HepG2 (cell line): ENCODE measurements around the gene TCAF1. TPM values are rescaled to one million over a fixed set of nuclear protein-coding genes. Genes with fewer than 3 reads are reported as not detected.
"Not testable (repeated sequence)": the region's sequence is repeated elsewhere in the genome, so short reads cannot be mapped to it uniquely, and the experiment has no call there.

ENCODE experiments used
- ATAC-seq: fragments of 200-7000 bp; cut with Tn5 transposase; 3 replicates; pipeline ENCODE4 v1.9.1; 2020; ENCODE audit warnings: mild to moderate bottlenecking, moderate library complexity
- BruUV-seq: library from RNA; stranded (reverse); fragments of 400-500 nt; replicated peaks from 2 replicates; lab custom pipeline; 2021; lab: Mats Ljungman, UMichigan
- CTCF ChIA-PET: fragments of 300-600 bp; formaldehyde crosslinking; extraction: SDS; loops from one replicate; lab custom pipeline; 2021; ENCODE audit warnings: low total read pairs, inconsistent platforms, low intra/inter-chr PET ratio; lab: Yijun Ruan, JAX
- POLR2A ChIA-PET: fragments of 350-600 bp; sonication (Branson Sonifier 250); formaldehyde crosslinking; loops from one replicate; lab custom pipeline; 2020; ENCODE audit warnings: antibody characterized with exemption, inconsistent platforms; lab: Yijun Ruan, JAX
- DNase-seq: peaks from one replicate; pipeline ENCODE4 v3.0.0-alpha.2; 2015; ENCODE audit warnings: low spot score
- FAIRE-seq: peaks from 3 replicates; lab custom pipeline; 2011; peaks lifted over from hg19 to GRCh38; lab: Jason Lieb, UNC
- H2AFZ ChIP-seq: one replicate; pipeline ENCODE4 v1.6.1; 2011; ENCODE audit warnings: low read length, inconsistent platforms
- H3K27ac ChIP-seq: fragments of 300-600 bp; 3 replicates; pipeline ENCODE4 v1.8.0; 2011; ENCODE audit warnings: mixed run types, mild to moderate bottlenecking, mixed read lengths, low read length, inconsistent platforms; ENCODE audit not compliant: insufficient read depth; ENCODE audit errors: extremely low read length
- H3K27me3 ChIP-seq, 2 experiments: fragments of 200-600 bp in 1 of 2; 2 replicates in 1 of 2; 3 replicates in 1 of 2; pipeline versions ENCODE4 v1.6.0 to v1.8.0; 2011; ENCODE audit warnings: low read length in 2 of 2, mild to moderate bottlenecking in 2 of 2, moderate library complexity in 2 of 2, inconsistent platforms in 1 of 2; ENCODE audit not compliant: insufficient read depth in 2 of 2, control insufficient read depth in 1 of 2
- H3K36me3 ChIP-seq, 2 experiments: fragments of 200-600 bp in 1 of 2; replicated peaks in 1 of 2; 2 replicates in 1 of 2; 3 replicates in 1 of 2; pipeline versions ENCODE4 v1.5.1 to v1.8.0; 2011; ENCODE audit warnings: low read length in 2 of 2, inconsistent platforms in 1 of 2; ENCODE audit not compliant: insufficient read depth in 2 of 2, control insufficient read depth in 1 of 2
- H3K4me1 ChIP-seq: 2 replicates; pipeline ENCODE4 v1.5.1; 2012; ENCODE audit warnings: low read length, inconsistent platforms; ENCODE audit not compliant: insufficient read depth
- H3K4me2 ChIP-seq: 2 replicates; pipeline ENCODE4 v1.6.0; 2011; ENCODE audit warnings: low read depth, low read length, inconsistent platforms
- H3K4me3 ChIP-seq, 3 experiments: fragments of 200-600 bp in 1 of 3; sonication (generic), shearing (Covaris generic) in 1 of 3; replicated peaks in 1 of 3; 2 replicates each; pipeline ENCODE4 v1.5.1; 2011 to 2016; ENCODE audit warnings: low read length in 3 of 3, inconsistent platforms in 2 of 3, low read depth in 2 of 3, mild to moderate bottlenecking in 2 of 3, control low read depth in 1 of 3, mixed read lengths in 1 of 3; ENCODE audit not compliant: insufficient read depth in 1 of 3
- H3K79me2 ChIP-seq: one replicate; pipeline ENCODE4 v1.6.1; 2011; ENCODE audit warnings: low read length, inconsistent platforms; ENCODE audit not compliant: insufficient read depth
- H3K9ac ChIP-seq: 2 replicates; pipeline ENCODE4 v1.6.0; 2011; ENCODE audit warnings: mild to moderate bottlenecking, low read depth, low read length, inconsistent platforms; ENCODE audit not compliant: insufficient read depth
- H3K9me3 ChIP-seq: 2 replicates; pipeline ENCODE4 v1.5.1; 2012; ENCODE audit warnings: mild to moderate bottlenecking, low read length
- H4K20me1 ChIP-seq: 2 replicates; pipeline ENCODE4 v1.6.0; 2011; ENCODE audit warnings: inconsistent platforms, mild to moderate bottlenecking, low read length, moderate library complexity; ENCODE audit not compliant: insufficient read depth
- ERF ChIP-seq: IDR thresholded peaks from 2 replicates; pipeline ENCODE4 v1.6.1; 2018; ENCODE audit warnings: missing biosample characterization, missing genetic modification reagents
- GMEB2 ChIP-seq: IDR thresholded peaks from 2 replicates; pipeline ENCODE4 v1.6.1; 2016; ENCODE audit warnings: missing biosample characterization, missing genetic modification reagents, low read depth
- MAFG ChIP-seq: sonication (generic); formaldehyde crosslinking; IDR thresholded peaks from 2 replicates; pipeline ENCODE4 v1.5.1; 2020; ENCODE audit warnings: mild to moderate bottlenecking, missing genetic modification reagents
- ZNF232 ChIP-seq: sonication (generic); formaldehyde crosslinking; IDR thresholded peaks from 2 replicates; pipeline ENCODE4 v1.4.0; 2020; ENCODE audit warnings: missing genetic modification reagents, borderline replicate concordance
- ZNF30 ChIP-seq: sonication (generic); formaldehyde crosslinking; IDR thresholded peaks from 2 replicates; pipeline ENCODE4 v1.5.0; 2020; ENCODE audit warnings: mild to moderate bottlenecking, missing genetic modification reagents
- ZNF350 ChIP-seq: sonication (generic); formaldehyde crosslinking; IDR thresholded peaks from 2 replicates; pipeline ENCODE4 v1.4.0; 2020; ENCODE audit warnings: mild to moderate bottlenecking, low read depth, missing genetic modification reagents, borderline replicate concordance
- WGBS: methylation state at CpG from one replicate; pipeline ENCODE4 v1.1.6; 2017; ENCODE audit warnings: low lambda C conversion rate; 5-methylcytosine and 5-hydroxymethylcytosine counted together
- in situ Hi-C: cut with HindIII; loops from 2 replicates; pipeline ENCODE4 v1.10.0; 2017; ENCODE audit warnings: low pct_unique_long_range_greater_than_20kb; ENCODE audit not compliant: extremely low pct_ligation_motif_present
- intact Hi-C: fragments of 100-400 bp; cut with micrococcal nuclease; formaldehyde crosslinking; loops from one replicate; pipeline ENCODE4 v1.10.0; 2022; ENCODE audit not compliant: unreplicated experiment
- polyA plus RNA-seq, 8 experiments: library from polyadenylated mRNA; depleted of rRNA in 3 of 8; stranded (reverse) in 7 of 8; unstranded in 1 of 8; fragments of >200 nt; fragmentation: Illumina TruSeq in 4 of 8; extraction: Trizol in 4 of 8; gene quantifications; 2 replicates each; pipeline versions ENCODE4 v1.2.1 to v1.2.3, GENCODE V29; 2011 to 2016; ENCODE audit warnings: low read depth in 4 of 8, missing spikeins in 1 of 8, mixed read lengths in 1 of 8; ENCODE audit not compliant: insufficient read depth in 1 of 8
- total RNA-seq, 5 experiments: library from RNA; depleted of rRNA; stranded (reverse); fragments of >200 nt; fragmentation: Illumina TruSeq; extraction: Trizol; gene quantifications; 2 replicates each; pipeline ENCODE4 v1.2.3, GENCODE V29; 2016; ENCODE audit warnings: low read depth in 1 of 5
- TF ChIP-seq, protein P1 (sequence below): sonication (generic); formaldehyde crosslinking; IDR thresholded peaks from 2 replicates; pipeline ENCODE4 v1.4.0; 2020; ENCODE audit warnings: missing genetic modification reagents

TCAF1 gene
- total and polyA plus RNA-seq, 2 of the 13 experiments (the other 11 are each of a cell fraction or from before 2014, with no cell fraction given): 36.2 to 101 TPM

GRCh38 chr7:143876218-143876617 lies 25.8 kb downstream of the TCAF1 start (continued):
- TF ChIP-seq ZNF30 (no peak), GMEB2 (CRISPR knock-in tag) (no peak), ZNF232 (CRISPR knock-in tag) (no peak), ZNF350 (no peak), MAFG (no peak), ERF (CRISPR knock-in tag) (no peak)
- TF ChIP-seq, protein P1, sequence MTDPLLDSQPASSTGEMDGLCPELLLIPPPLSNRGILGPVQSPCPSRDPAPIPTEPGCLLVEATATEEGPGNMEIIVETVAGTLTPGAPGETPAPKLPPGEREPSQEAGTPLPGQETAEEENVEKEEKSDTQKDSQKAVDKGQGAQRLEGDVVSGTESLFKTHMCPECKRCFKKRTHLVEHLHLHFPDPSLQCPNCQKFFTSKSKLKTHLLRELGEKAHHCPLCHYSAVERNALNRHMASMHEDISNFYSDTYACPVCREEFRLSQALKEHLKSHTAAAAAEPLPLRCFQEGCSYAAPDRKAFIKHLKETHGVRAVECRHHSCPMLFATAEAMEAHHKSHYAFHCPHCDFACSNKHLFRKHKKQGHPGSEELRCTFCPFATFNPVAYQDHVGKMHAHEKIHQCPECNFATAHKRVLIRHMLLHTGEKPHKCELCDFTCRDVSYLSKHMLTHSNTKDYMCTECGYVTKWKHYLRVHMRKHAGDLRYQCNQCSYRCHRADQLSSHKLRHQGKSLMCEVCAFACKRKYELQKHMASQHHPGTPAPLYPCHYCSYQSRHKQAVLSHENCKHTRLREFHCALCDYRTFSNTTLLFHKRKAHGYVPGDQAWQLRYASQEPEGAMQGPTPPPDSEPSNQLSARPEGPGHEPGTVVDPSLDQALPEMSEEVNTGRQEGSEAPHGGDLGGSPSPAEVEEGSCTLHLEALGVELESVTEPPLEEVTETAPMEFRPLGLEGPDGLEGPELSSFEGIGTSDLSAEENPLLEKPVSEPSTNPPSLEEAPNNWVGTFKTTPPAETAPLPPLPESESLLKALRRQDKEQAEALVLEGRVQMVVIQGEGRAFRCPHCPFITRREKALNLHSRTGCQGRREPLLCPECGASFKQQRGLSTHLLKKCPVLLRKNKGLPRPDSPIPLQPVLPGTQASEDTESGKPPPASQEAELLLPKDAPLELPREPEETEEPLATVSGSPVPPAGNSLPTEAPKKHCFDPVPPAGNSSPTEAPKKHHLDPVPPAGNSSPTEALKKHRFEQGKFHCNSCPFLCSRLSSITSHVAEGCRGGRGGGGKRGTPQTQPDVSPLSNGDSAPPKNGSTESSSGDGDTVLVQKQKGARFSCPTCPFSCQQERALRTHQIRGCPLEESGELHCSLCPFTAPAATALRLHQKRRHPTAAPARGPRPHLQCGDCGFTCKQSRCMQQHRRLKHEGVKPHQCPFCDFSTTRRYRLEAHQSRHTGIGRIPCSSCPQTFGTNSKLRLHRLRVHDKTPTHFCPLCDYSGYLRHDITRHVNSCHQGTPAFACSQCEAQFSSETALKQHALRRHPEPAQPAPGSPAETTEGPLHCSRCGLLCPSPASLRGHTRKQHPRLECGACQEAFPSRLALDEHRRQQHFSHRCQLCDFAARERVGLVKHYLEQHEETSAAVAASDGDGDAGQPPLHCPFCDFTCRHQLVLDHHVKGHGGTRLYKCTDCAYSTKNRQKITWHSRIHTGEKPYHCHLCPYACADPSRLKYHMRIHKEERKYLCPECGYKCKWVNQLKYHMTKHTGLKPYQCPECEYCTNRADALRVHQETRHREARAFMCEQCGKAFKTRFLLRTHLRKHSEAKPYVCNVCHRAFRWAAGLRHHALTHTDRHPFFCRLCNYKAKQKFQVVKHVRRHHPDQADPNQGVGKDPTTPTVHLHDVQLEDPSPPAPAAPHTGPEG (CRISPR knock-in tag): no peak

GRCh38 chr7:143873242-143873641 lies 28.7 kb downstream of the TCAF1 start:
- H3K27ac ChIP-seq, FAIRE-seq, CTCF ChIA-PET: not testable (repeated sequence)

GRCh38 chr7:143871534-143871933 lies 30.4 kb downstream of the TCAF1 start:
- DNase-seq, FAIRE-seq, POLR2A ChIA-PET, H3K9me3 ChIP-seq, H2AFZ ChIP-seq, H3K4me2 ChIP-seq, H3K27ac ChIP-seq, H4K20me1 ChIP-seq, H3K79me2 ChIP-seq, CTCF ChIA-PET, H3K4me3 ChIP-seq, BruUV-seq, H3K27me3 ChIP-seq, in situ Hi-C loops, ATAC-seq, H3K4me1 ChIP-seq, intact Hi-C loops, H3K9ac ChIP-seq: not testable (repeated sequence)
- peaks cover 2 to 20% of the 10 kb centered on the region in 2 experiments; a peak in 4 of 5 replicates for H3K36me3 ChIP-seq

More at GRCh38 chr7:143873242-143873641, 28.7 kb downstream of the TCAF1 start:
- DNase-seq, ATAC-seq, H3K79me2 ChIP-seq, H3K4me2 ChIP-seq, BruUV-seq, in situ Hi-C loops, H3K27me3 ChIP-seq, intact Hi-C loops, H2AFZ ChIP-seq, H3K4me1 ChIP-seq, H4K20me1 ChIP-seq, H3K4me3 ChIP-seq, H3K9me3 ChIP-seq, POLR2A ChIA-PET, H3K9ac ChIP-seq: not testable (repeated sequence)
- H3K36me3 ChIP-seq: peaks cover 2 to 28% of the 10 kb centered on the region in 2 experiments; a peak in 4 of 5 replicates
- WGBS: 98% methylated on average over 3 of the region's 4 CpGs
